Heart right ventricle (tissue), 16 donors: Measurements from ENCODE around the gene CALCOCO2. TPM values are rescaled to one million over a fixed set of nuclear protein-coding genes. Genes with fewer than 3 reads are reported as not detected.

ENCODE experiments used
- ATAC-seq, 8 donors: fragments of 200-7000 bp; cut with Tn5 transposase; one replicate each; pipeline ENCODE4 v1.9.1; 2020; ENCODE audit warnings: mild to moderate bottlenecking in 8 of 8, moderate library complexity in 8 of 8, moderate number of reproducible peaks in 1 of 8
- DNase-seq, 2 donors: peaks; one replicate each; pipeline ENCODE4 v3.0.0-alpha.2; 2020
- H3K27ac ChIP-seq, 10 donors: fragments of 200-600 bp; sonication (generic) in 2 of 10; one replicate each; pipeline versions ENCODE4 v1.5.0 to v1.8.0; 2020 to 2022; ENCODE audit warnings: mild to moderate bottlenecking in 3 of 10
- H3K27me3 ChIP-seq, 7 donors: fragments of 200-600 bp; one replicate each; pipeline ENCODE4 v1.8.0; 2021 to 2022; ENCODE audit warnings: mild to moderate bottlenecking in 2 of 7
- H3K36me3 ChIP-seq, 9 donors: fragments of 200-600 bp; sonication (generic) in 1 of 9; one replicate each; pipeline versions ENCODE4 v1.5.0 to v1.8.0; 2020 to 2022; ENCODE audit warnings: mild to moderate bottlenecking in 2 of 9
- H3K4me1 ChIP-seq, 9 donors: fragments of 200-600 bp; sonication (generic) in 1 of 9; one replicate each; pipeline versions ENCODE4 v1.5.0 to v1.8.0; 2020 to 2022; ENCODE audit warnings: mild to moderate bottlenecking in 4 of 9
- H3K4me3 ChIP-seq, 10 donors: fragments of 200-600 bp; sonication (generic) in 2 of 10; one replicate each; pipeline versions ENCODE4 v1.5.0 to v1.8.0; 2020 to 2022; ENCODE audit warnings: mild to moderate bottlenecking in 7 of 10, moderate library complexity in 2 of 10
- H3K9me3 ChIP-seq, 11 donors: fragments of 200-600 bp in 10 of 11; sonication (generic) in 2 of 11; one replicate each; pipeline versions ENCODE4 v1.5.0 to v1.8.0; 2013 to 2022; ENCODE audit warnings: mild to moderate bottlenecking in 2 of 11, control low read depth in 1 of 11, moderate library complexity in 1 of 11
- CTCF ChIP-seq, 9 donors: fragments of 200-600 bp; sonication (generic) in 2 of 9; IDR thresholded peaks; one replicate each; pipeline versions ENCODE4 v1.5.0 to v1.8.0; 2021 to 2022; ENCODE audit warnings: antibody characterized with exemption in 9 of 9, mild to moderate bottlenecking in 5 of 9, moderate library complexity in 1 of 9
- WGBS, 2 donors: extraction: QIAGEN DNeasy Blood & Tissue Kit; methylation state at CpG; one replicate each; pipeline ENCODE4 v1.1.7; 2013; ENCODE audit warnings: inconsistent platforms in 1 of 2; 5-methylcytosine and 5-hydroxymethylcytosine counted together
- intact Hi-C, 10 donors: fragments of 100-400 bp; cut with DNase I; formaldehyde crosslinking; loops; one replicate each; pipeline versions ENCODE4 v1.11.1 to v1.14.2; 2022
- polyA plus RNA-seq, 2 donors: library from polyadenylated mRNA; stranded (reverse); fragments of 200-250 nt; gene quantifications; one replicate each; pipeline ENCODE4 v1.2.3, GENCODE V29; 2013
- total RNA-seq, 10 donors: library from RNA; stranded (reverse); fragmentation: NEBNext Ultra II Directional in 3 of 10; extraction: Animal tissue kit (Norgen Biotek cat#: 25700) in 3 of 10; gene quantifications; one replicate each; pipeline versions ENCODE4 v1.2.1 to v1.2.4, GENCODE V29; 2021 to 2023
- donor health status: Arrhythmogenic right ventricular cardiomyopathy.
- donor health status: ischemic (EF 13 %, LVEDD 7.1; RV severe dilation, severe dysfunction).
- donor health status: healthy with polysubstance abuse.
- donor health status: DM: no; HTN: yes; CAD: no.
- donor health status: DM: no; HTN: no; CAD: no.
- donor health status: ischemic (EF 25% LVEDD 6.9; RV normal size, moderate dysfunction).
- donor health status: ischemic (EF 25% LVEDD 5.7; RV mildly dilated, moderate dysfunction).
- donor health status: healthy.
- donor health status: DM: yes; HTN: yes; CAD: no.
- donor health status: Ischemic cardiomyopathy.
- donor health status: ischemic (EF 35%, LVEDD 5.7; RV mildly dilated, moderate dysfunction).
- donor health status: nonischemic (EF 11% LVEDD 7.7; RV severe dilation, severe dysfunction).
- donor health status: DM: yes; HTN: yes; CAD: no.
- donor health status: PGD.
- donor health status: ischemic (EF 29% LVEDD 5.4; RV normal size, mild dysfunction).
- donor health status: nonischemic (EF 23%, LVEDD 6.1; RV moderate dilation, normal function).

CALCOCO2 gene
- total and polyA plus RNA-seq, 12 donors = 79.7 to 412 (median 247) TPM

DNA sequence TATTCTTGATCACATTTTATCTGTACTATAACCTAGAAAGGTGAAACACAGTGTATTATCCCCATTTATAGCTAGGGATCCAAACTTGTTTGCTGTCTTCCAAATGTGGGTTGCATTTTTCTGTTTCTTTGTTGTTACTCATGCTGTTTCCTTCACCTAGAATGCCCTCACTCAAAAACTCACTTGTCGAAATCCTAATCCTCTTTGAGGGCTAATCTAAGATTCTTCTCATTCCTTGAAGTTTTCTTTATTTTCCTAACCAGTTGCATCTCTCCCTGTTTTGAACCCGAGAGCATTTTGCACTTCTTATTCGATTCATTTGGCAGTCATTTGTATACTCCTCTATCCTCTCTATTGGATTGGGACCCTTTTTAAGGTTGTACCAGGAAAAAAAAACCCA, 9.6 kb downstream of the CALCOCO2 start:
- peaks cover 20 to 86% (median 81%) of the 10 kb centered on the region in 9 donors for H3K4me1 ChIP-seq
- intact Hi-C loops = loop anchor here in 2 of 10 donors (2.0 to 5.0 kb wide), 2 partner anchors 32 to 37 kb away; no protein-coding TSS in a partner anchor
- WGBS, 2 donors = 37 to 48% methylated on average over 3 of the region's 3 CpGs

DNA sequence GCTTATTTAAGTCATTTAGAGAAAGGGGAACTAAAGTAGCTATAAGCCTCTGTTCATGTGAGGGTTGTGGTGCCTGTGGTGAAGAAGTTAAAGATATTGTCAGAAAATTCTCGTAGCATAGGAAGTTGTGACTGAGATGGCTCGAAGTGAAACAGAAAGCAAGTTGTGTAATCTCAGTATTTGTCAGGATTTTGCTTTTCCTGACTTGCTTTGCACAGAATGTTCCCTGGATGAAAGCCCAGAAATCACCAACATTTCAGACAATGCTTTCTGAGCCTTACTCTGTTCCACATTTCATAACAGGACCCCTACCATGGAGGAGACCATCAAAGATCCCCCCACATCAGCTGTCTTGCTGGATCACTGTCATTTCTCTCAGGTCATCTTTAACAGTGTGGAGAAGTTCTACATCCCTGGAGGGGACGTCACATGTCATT, 10.6 kb downstream of the CALCOCO2 start:
- peaks cover 20 to 83% (median 74%) of the 10 kb centered on the region in 9 donors for H3K4me1 ChIP-seq
- H3K36me3 ChIP-seq = peaks cover 0 to 51% (median 17%) of the 10 kb centered on the region in 9 donors
- no peaks in the 10 kb centered on the region for H3K27me3 ChIP-seq
- peak overlapping the region in 9 of 10 donors; percentile 18 to 52 (median 40) for H3K4me3 ChIP-seq
- WGBS, 2 donors = 7 to 19% methylated on average over 3 of the region's 3 CpGs
- DNase-seq = peak in 1 of 2 donors; percentile 54
- peak overlapping the region; percentile 83 to 96 (median 87) for H3K27ac ChIP-seq
- H3K9me3 ChIP-seq = no peaks in the 10 kb centered on the region
- ATAC-seq = peak; percentile 36 to 87 (median 82)
- intact Hi-C loops = loop anchor here in 2 of 10 donors (2.0 to 5.0 kb wide), 2 partner anchors 31 to 36 kb away; no protein-coding TSS in a partner anchor
- TF ChIP-seq CTCF (IDR thresholded peaks at IDR 0.05) = no peak

More for the DNA sequence above, 9.6 kb downstream of the CALCOCO2 start:
- TF ChIP-seq CTCF (IDR thresholded peaks at IDR 0.05) = no peak
- Histone ChIP-seq H3K9me3 (no peaks in the 10 kb centered on the region), H3K27ac (peak overlapping the region; percentile 83 to 96 (median 87)), H3K36me3 (peaks cover 0 to 49% (median 17%) of the 10 kb centered on the region in 9 donors), H3K27me3 (no peaks in the 10 kb centered on the region), H3K4me3 (peak overlapping the region in 1 of 10 donors; percentile 40)
- DNase-seq = no peak
- ATAC-seq = no peak

DNA sequence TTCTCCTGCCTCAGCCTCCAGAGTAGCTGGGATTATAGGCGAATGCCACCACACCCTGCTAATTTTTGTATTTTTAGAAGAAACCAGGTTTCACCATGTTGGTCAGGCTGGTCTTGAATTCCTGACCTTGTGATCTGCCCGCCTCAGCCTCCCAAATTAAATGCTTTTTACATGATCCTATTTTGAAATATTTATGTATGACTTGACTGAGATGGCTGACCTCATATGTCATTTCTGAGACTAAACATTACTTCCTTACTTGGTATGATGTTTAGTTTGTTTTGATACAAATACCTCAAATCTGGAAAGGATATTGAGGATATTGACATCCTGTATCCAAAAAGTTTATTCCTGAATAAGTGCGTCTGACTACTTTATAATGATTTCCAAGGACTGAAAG, 11.9 kb downstream of the CALCOCO2 start:
- peaks cover 0 to 58% (median 20%) of the 10 kb centered on the region in 9 donors for H3K36me3 ChIP-seq
- no peaks in the 10 kb centered on the region for H3K9me3 ChIP-seq
- no peaks in the 10 kb centered on the region for H3K27me3 ChIP-seq
- WGBS, 2 donors = 70 to 90% methylated on average over 3 of the region's 3 CpGs
- peak overlapping the region; percentile 83 to 96 (median 87) for H3K27ac ChIP-seq
- H3K4me3 ChIP-seq = peak overlapping the region in 4 of 10 donors; percentile 2 to 52 (median 39)
- no peak for ATAC-seq
- TF ChIP-seq CTCF (IDR thresholded peaks at IDR 0.05) = no peak
- no peak for DNase-seq
- H3K4me1 ChIP-seq = peaks cover 20 to 73% (median 60%) of the 10 kb centered on the region in 9 donors
- intact Hi-C loops = loop anchor here in 1 of 10 donors (5.0 kb wide), 1 partner anchor 35 kb away; no protein-coding TSS in a partner anchor

- Histone ChIP-seq H3K36me3 (peaks cover under 1 to 64% (median 26%) of the 10 kb centered on the region in 9 donors), H3K4me1 (peaks cover 20 to 68% (median 54%) of the 10 kb centered on the region in 9 donors), H3K27ac (peak overlapping the region; percentile 83 to 96 (median 87)), H3K27me3 (no peaks in the 10 kb centered on the region), H3K9me3 (no peaks in the 10 kb centered on the region), H3K4me3 (peak overlapping the region in 2 of 10 donors; percentile 40 to 52)
- no peak for DNase-seq
- intact Hi-C loops = loop anchor here in 1 of 10 donors (5.0 kb wide), 1 partner anchor 34 kb away; no protein-coding TSS in a partner anchor
- TF ChIP-seq CTCF (IDR thresholded peaks at IDR 0.05) = no peak
- peak in 2 of 8 donors; percentile 52 to 68 for ATAC-seq
- 57% methylated on average over 6 of the region's 6 CpGs for WGBS, 2 donors
These were observed 12.5 kb downstream of the CALCOCO2 start for GRCh38 chr17:48843187-48843900.
